ENCODE results near the gene SRSF1.
"Not testable (repeated sequence)": the region's sequence is repeated elsewhere in the genome, so short reads cannot be mapped to it uniquely, and the experiment has no call there.

Gene SRSF1

GRCh38 chr17:57963149-57963511 is 43.9 kb downstream of the SRSF1 start:
- no peak for DNase-seq

GRCh38 chr17:57962279-57963148 is 44.5 kb downstream of the SRSF1 start:
- no peak for DNase-seq

- DNase-seq = no peak
Observed at GRCh38 chr17:57959929-57960328, 47.1 kb downstream of the SRSF1 start.

- DNase-seq = not testable (repeated sequence)
Observed at GRCh38 chr17:57958391-57958790, 48.7 kb downstream of the SRSF1 start.

GRCh38 chr17:57957886-57958285 is 49.2 kb downstream of the SRSF1 start:
- DNase-seq = no peak

GRCh38 chr17:57957120-57957850 is 49.8 kb downstream of the SRSF1 start:
- DNase-seq = no peak

GRCh38 chr17:57956291-57957119 is 50.5 kb downstream of the SRSF1 start:
- DNase-seq = peak; percentile 67

GRCh38 chr17:57955183-57955931 is 51.7 kb downstream of the SRSF1 start, which contains the start of gene CUEDC1:
Gene CUEDC1, minus strand, starts transcription at chr17:57955412. Its CDS starts 69,848 bp downstream, at chr17:57885564.
- DNase-seq = peak; percentile 30

GRCh38 chr17:57954397-57955182 is 52.5 kb downstream of the SRSF1 start:
- peak; percentile 70 for DNase-seq

GRCh38 chr17:57953705-57954396 is 53.2 kb downstream of the SRSF1 start:
- DNase-seq = no peak

Measured in NCI-H526 treated with DMSO at 0.1 percent for 48 hours (cell line).